Gastrocnemius medialis (tissue), 4 donors: ENCODE results near the gene PLXNA3.

ENCODE experiments used
- POLR2A ChIP-seq, 2 donors: fragments of 450-650 bp; IDR thresholded peaks; one replicate each; pipeline ENCODE4 v1.6.1; 2017; ENCODE audit warnings: antibody characterized with exemption in 2 of 2, mild to moderate bottlenecking in 2 of 2, moderate library complexity in 2 of 2
- TF ChIP-seq, protein P1 (sequence below), 5 experiments: fragments of 450-650 bp in 3 of 5; fragments of 200-600 bp in 2 of 5; sonication (generic) in 2 of 5; IDR thresholded peaks in 4 of 5; conservative IDR thresholded peaks in 1 of 5; 1 replicate in 4 of 5; 2 replicates in 1 of 5; pipeline ENCODE4 v1.5.1; 2016 to 2019; ENCODE audit warnings: antibody characterized with exemption in 5 of 5, mild to moderate bottlenecking in 3 of 5, moderate library complexity in 3 of 5

DNA sequence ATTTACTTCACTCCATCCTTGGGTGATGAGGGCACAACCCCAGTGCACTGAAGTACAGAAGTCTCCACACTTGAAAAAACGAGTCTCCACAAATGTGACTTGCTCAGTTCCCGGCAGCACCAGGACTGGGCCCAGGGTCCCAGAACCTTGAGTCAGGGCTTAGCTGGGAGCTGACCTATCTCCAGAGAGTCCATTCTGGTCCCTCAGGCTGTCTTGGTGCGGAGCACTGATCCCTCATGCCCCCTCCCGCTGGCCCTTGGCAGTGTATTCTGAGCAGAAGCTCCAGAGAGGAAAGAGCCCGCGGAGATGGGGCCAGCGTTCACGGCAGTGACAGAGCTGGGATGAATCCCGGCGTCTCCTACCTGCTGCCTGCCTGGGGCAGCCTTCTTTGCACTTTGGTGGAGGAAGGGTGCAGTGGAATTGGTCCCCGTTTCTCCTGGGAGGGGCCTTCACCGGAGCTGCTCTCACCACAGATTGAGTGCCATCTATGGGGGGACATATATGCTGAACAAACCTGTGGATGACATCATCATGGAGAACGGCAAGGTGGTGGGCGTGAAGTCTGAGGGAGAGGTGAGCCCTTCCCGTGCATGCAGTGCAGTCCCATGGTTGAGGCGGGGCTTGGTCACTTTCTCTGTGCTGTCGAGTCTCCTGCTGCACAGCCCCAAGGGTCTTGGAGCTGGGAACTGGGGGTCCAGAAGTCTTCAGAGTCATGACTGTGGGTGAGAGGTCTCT lies 17.3 kb upstream of the PLXNA3 start:
- TF ChIP-seq, protein P1, sequence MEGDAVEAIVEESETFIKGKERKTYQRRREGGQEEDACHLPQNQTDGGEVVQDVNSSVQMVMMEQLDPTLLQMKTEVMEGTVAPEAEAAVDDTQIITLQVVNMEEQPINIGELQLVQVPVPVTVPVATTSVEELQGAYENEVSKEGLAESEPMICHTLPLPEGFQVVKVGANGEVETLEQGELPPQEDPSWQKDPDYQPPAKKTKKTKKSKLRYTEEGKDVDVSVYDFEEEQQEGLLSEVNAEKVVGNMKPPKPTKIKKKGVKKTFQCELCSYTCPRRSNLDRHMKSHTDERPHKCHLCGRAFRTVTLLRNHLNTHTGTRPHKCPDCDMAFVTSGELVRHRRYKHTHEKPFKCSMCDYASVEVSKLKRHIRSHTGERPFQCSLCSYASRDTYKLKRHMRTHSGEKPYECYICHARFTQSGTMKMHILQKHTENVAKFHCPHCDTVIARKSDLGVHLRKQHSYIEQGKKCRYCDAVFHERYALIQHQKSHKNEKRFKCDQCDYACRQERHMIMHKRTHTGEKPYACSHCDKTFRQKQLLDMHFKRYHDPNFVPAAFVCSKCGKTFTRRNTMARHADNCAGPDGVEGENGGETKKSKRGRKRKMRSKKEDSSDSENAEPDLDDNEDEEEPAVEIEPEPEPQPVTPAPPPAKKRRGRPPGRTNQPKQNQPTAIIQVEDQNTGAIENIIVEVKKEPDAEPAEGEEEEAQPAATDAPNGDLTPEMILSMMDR (IDR thresholded peaks at IDR 0.05 in 4 of 5, conservative IDR thresholded peaks at IDR 0.05 in 1 of 5), result no peak
- no peak for TF ChIP-seq POLR2A (IDR thresholded peaks at IDR 0.05)
